ENCODE results near the gene ZNF524.

Gene ZNF524

GRCh38 chr19:55644191-55644833 is 44.2 kb downstream of the ZNF524 start:
- peaks cover 9% of the 10 kb centered on the region for H3K4me1 ChIP-seq

GRCh38 chr19:55644842-55645511 is 44.9 kb downstream of the ZNF524 start:
- peaks cover 17% of the 10 kb centered on the region for H3K36me3 ChIP-seq
- peak overlapping the region; percentile 90 for H3K4me3 ChIP-seq (ENCODE audit: low read depth, low read length)
- DNase-seq: no peak
- H3K9me3 ChIP-seq: no peaks in the 10 kb centered on the region
- H3K27me3 ChIP-seq: no peaks in the 10 kb centered on the region
- TF ChIP-seq CTCF (IDR thresholded peaks at IDR 0.05; ENCODE audit: low read depth, low read length): no peak
- peaks cover 9% of the 10 kb centered on the region for H3K4me1 ChIP-seq

More at GRCh38 chr19:55644191-55644833, 44.2 kb downstream of the ZNF524 start:
- peak overlapping the region; percentile 90 for H3K4me3 ChIP-seq (ENCODE audit: low read depth, low read length)
- no peaks in the 10 kb centered on the region for H3K9me3 ChIP-seq
- peaks cover 17% of the 10 kb centered on the region for H3K36me3 ChIP-seq
- no peak for DNase-seq
- H3K27me3 ChIP-seq: no peaks in the 10 kb centered on the region
- TF ChIP-seq CTCF (IDR thresholded peaks at IDR 0.05; ENCODE audit: low read depth, low read length): no peak

DNA sequence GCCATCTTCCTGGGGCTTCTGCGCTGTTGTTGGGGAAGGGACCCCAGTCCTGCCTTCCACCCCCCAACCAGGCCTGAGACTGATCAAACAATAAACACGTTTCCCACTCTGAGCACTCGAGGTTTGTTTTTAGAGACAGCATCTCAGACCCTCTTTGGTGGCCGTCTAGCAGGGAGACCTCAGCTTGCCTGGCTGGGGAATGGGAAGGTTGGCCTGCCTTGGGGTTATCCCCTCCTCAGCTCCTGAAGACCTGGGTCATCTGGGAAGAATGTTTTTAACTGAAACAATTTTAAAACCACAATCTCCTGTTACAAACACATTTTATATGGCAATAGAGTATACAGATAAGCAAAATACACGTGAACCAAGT is 45.4 kb downstream of the ZNF524 start:
- DNase-seq: no peak
- Histone ChIP-seq H3K4me3 (ENCODE audit: low read depth, low read length) (no peak overlapping the region), H3K4me1 (peaks cover 4% of the 10 kb centered on the region), H3K27me3 (no peaks in the 10 kb centered on the region), H3K9me3 (no peaks in the 10 kb centered on the region), H3K36me3 (peaks cover 17% of the 10 kb centered on the region)
- no peak for TF ChIP-seq CTCF (IDR thresholded peaks at IDR 0.05; ENCODE audit: low read depth, low read length)

DNA sequence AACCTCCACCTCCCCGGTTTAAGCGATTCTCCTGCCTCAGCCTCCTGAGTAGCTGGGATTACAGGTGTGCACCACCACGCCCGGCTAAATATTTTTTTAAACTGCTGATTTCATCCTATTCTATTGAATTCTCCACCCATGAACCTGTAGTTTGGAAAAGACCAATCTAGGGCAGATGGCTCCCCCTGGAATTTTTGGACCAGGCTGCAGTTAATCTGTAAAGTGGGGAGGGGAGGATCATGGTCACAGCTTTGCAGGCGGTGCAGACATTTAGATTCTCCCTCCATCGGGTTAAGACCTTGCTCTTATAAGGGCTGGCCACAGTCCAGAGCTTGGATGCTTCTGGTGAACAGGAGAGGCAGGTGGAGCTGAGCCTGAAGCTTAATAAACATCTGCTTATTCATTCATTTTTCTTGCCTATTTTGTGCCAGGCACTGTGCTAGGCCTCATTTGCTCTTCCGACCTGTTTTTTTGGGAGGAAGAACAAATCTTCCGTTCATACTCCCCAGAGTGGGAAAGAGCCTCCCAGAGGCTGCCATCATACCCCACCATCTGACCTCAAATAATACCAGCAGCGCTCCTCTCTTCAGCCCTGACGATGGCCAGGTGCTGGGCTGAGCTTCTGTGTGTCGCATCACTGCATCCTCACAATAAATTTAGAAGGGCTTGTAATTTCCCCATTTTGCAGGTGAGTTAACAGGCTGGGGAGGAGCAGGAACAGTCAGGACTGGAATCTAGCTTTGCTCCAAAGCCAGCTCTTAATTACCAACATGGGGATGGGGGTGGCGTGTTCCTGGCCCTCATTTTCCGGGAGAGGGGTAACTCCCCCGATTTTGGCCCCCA is 47.0 kb downstream of the ZNF524 start:
- H3K4me3 ChIP-seq (ENCODE audit: low read depth, low read length): peak overlapping the region; percentile 77
- TF ChIP-seq CTCF (IDR thresholded peaks at IDR 0.05; ENCODE audit: low read depth, low read length): no peak
- DNase-seq: no peak
- peaks cover 17% of the 10 kb centered on the region for H3K36me3 ChIP-seq
- no peaks in the 10 kb centered on the region for H3K9me3 ChIP-seq
- H3K27me3 ChIP-seq: no peaks in the 10 kb centered on the region
- H3K4me1 ChIP-seq: peaks cover 4% of the 10 kb centered on the region

GRCh38 chr19:55647732-55648584 is 47.9 kb downstream of the ZNF524 start, which contains the start of gene CCDC106:
Gene CCDC106, plus strand, starts transcription at chr19:55648212. Its CDS starts 835 bp downstream, at chr19:55649047.
- peak within 1 kb of the TSS; percentile 77 for H3K4me3 ChIP-seq (ENCODE audit: low read depth, low read length)
- H3K27me3 ChIP-seq: no peaks in the 10 kb centered on the region
- TF ChIP-seq CTCF (IDR thresholded peaks at IDR 0.05; ENCODE audit: low read depth, low read length): no peak
- peaks cover 17% of the 10 kb centered on the region for H3K36me3 ChIP-seq
- DNase-seq: peak; percentile 75
- H3K9me3 ChIP-seq: no peaks in the 10 kb centered on the region
- H3K4me1 ChIP-seq: peaks cover 4% of the 10 kb centered on the region

All from BE2C (cell line).